SJCRH30 (cell line): ENCODE results near the gene DNMBP. TPM values are rescaled to one million over a fixed set of nuclear protein-coding genes. Genes with fewer than 3 reads are reported as not detected.
"Not testable (repeated sequence)": the region's sequence is repeated elsewhere in the genome, so short reads cannot be mapped to it uniquely, and the experiment has no call there.

Source experiments
- DNase-seq, 2 experiments: peaks; one replicate each; pipeline ENCODE4 v3.0.0-alpha.2; 2015 to 2020
- H3K27ac ChIP-seq: fragments of 250-450 bp; sonication (Bioruptor Pico); 2 replicates; pipeline ENCODE4 v1.5.1; 2020; ENCODE audit warnings: mild to moderate bottlenecking, moderate library complexity
- H3K27me3 ChIP-seq: fragments of 250-450 bp; sonication (Bioruptor Pico); 2 replicates; pipeline ENCODE4 v1.5.1; 2020; ENCODE audit warnings: mild to moderate bottlenecking, moderate library complexity
- H3K36me3 ChIP-seq: fragments of 250-450 bp; sonication (Bioruptor Pico); 2 replicates; pipeline ENCODE4 v1.5.1; 2020; ENCODE audit warnings: mild to moderate bottlenecking, moderate library complexity
- H3K4me1 ChIP-seq: fragments of 250-450 bp; sonication (Bioruptor Pico); 2 replicates; pipeline ENCODE4 v1.5.1; 2020; ENCODE audit warnings: mild to moderate bottlenecking, moderate library complexity
- H3K4me3 ChIP-seq: fragments of 250-450 bp; sonication (Bioruptor Pico); 2 replicates; pipeline ENCODE4 v1.5.1; 2020; ENCODE audit warnings: mild to moderate bottlenecking, moderate library complexity
- H3K9me3 ChIP-seq: fragments of 250-450 bp; sonication (Bioruptor Pico); replicated peaks from 2 replicates; pipeline ENCODE4 v1.5.1; 2020; ENCODE audit warnings: mild to moderate bottlenecking, moderate library complexity
- total RNA-seq: library from RNA; depleted of rRNA; stranded (reverse); fragments of >200 nt; shearing (Covaris generic); gene quantifications from 2 replicates; pipeline ENCODE4 v1.2.3, GENCODE V29; 2014

Gene DNMBP
- total RNA-seq, 1 experiment from 2014 or later: 6.9 TPM

DNA sequence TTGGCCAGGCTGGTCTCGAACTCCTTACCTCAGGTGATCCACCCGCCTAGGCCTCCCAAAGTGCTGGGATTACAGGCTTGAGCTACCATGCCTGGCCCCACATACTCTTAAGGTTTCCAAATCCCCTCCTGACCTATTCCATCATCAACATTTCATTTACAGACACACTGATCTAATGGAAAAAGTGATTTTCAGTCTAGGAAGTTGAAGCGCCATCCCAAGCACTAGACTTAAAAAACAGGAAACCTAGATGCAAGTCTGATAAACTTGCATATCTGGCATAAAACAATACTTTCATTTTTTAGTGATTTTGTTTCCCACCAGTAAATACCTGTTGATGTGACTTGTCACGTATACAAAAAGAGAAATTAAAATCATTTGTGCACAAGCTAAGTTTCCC, 44.0 kb downstream of the DNMBP start:
- Histone ChIP-seq H3K27ac (no peak overlapping the region; the same call in 1 of the 2 replicates), H3K4me1 (0 out of 2 replicates have a peak, but pooled peaks cover 8% of the 10 kb centered on the region), H3K27me3 (no peaks in the 10 kb centered on the region), H3K4me3 (no peak overlapping the region), H3K9me3 (no peaks in the 10 kb centered on the region), H3K36me3 (peaks cover 10% of the 10 kb centered on the region; the same call in 1 of the 2 replicates)
- DNase-seq: no peak

GRCh38 chr10:99964791-99965190, 45.0 kb downstream of the DNMBP start:
- H3K27ac ChIP-seq: no peak overlapping the region
- DNase-seq: no peak

GRCh38 chr10:99963467-99964165, 46.1 kb downstream of the DNMBP start:
- DNase-seq, H3K36me3 ChIP-seq, H3K9me3 ChIP-seq, H3K27me3 ChIP-seq, H3K4me1 ChIP-seq, H3K4me3 ChIP-seq, H3K27ac ChIP-seq: not testable (repeated sequence)

More at GRCh38 chr10:99964791-99965190, 45.0 kb downstream of the DNMBP start:
- 0 out of 2 replicates have a peak, but pooled peaks cover 6% of the 10 kb centered on the region for H3K36me3 ChIP-seq
- 0 out of 2 replicates have a peak, but pooled peaks cover 8% of the 10 kb centered on the region for H3K4me1 ChIP-seq
- H3K27me3 ChIP-seq: no peaks in the 10 kb centered on the region
- no peak overlapping the region for H3K4me3 ChIP-seq
- no peaks in the 10 kb centered on the region for H3K9me3 ChIP-seq

- peaks cover 20% of the 10 kb centered on the region; the same call in 1 of the 2 replicates for H3K36me3 ChIP-seq
- no peak overlapping the region for H3K4me3 ChIP-seq
- no peak for DNase-seq
- H3K27me3 ChIP-seq: no peaks in the 10 kb centered on the region
- H3K27ac ChIP-seq: no peak overlapping the region
- no peaks in the 10 kb centered on the region for H3K9me3 ChIP-seq
- no peaks in the 10 kb centered on the region for H3K4me1 ChIP-seq
Measured at GRCh38 chr10:99958806-99959205, 50.9 kb downstream of the DNMBP start.

- H3K9me3 ChIP-seq: no peaks in the 10 kb centered on the region
- no peak overlapping the region for H3K27ac ChIP-seq
- H3K27me3 ChIP-seq: no peaks in the 10 kb centered on the region
- no peak overlapping the region for H3K4me3 ChIP-seq
- H3K4me1 ChIP-seq: no peaks in the 10 kb centered on the region
- H3K36me3 ChIP-seq: peaks cover 20% of the 10 kb centered on the region; the same call in 1 of the 2 replicates
- DNase-seq: no peak
Measured at GRCh38 chr10:99958302-99958701, 51.4 kb downstream of the DNMBP start.

GRCh38 chr10:99953510-99953909, 56.2 kb downstream of the DNMBP start:
- H3K4me3 ChIP-seq, DNase-seq, H3K9me3 ChIP-seq, H3K4me1 ChIP-seq, H3K27me3 ChIP-seq, H3K27ac ChIP-seq: not testable (repeated sequence)
- H3K36me3 ChIP-seq: peaks cover 20% of the 10 kb centered on the region; the same call in 1 of the 2 replicates

DNA sequence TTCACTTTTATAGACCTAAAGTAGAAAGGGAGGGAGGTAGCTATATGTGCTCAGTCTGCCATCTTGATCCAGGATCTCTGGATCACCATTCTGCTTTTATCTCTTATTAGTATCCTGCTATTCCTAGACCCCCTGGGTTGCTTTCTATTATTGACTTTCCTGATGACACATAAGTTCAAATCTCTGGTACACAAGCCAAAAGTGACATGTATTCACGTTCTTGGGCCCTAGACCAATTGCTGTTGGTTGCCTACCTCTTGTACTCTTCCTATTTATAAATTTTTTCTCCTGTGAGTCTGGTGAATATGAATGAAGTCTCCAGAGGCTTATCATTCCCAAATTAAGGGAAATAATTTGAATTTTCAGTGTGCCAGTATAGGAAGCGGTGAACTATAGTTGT, 56.9 kb downstream of the DNMBP start:
- H3K27ac ChIP-seq: no peak overlapping the region
- no peaks in the 10 kb centered on the region for H3K4me1 ChIP-seq
- H3K4me3 ChIP-seq: no peak overlapping the region
- no peak for DNase-seq
- H3K9me3 ChIP-seq: peaks cover 4% of the 10 kb centered on the region; the same call in 1 of the 2 replicates
- peaks cover 20% of the 10 kb centered on the region; the same call in 1 of the 2 replicates for H3K36me3 ChIP-seq
- H3K27me3 ChIP-seq: no peaks in the 10 kb centered on the region

- not testable (repeated sequence) for H3K27me3 ChIP-seq, H3K36me3 ChIP-seq, DNase-seq, H3K27ac ChIP-seq, H3K4me1 ChIP-seq, H3K9me3 ChIP-seq, H3K4me3 ChIP-seq
Measured at GRCh38 chr10:99946051-99946450, 63.7 kb downstream of the DNMBP start.

GRCh38 chr10:99945263-99945662, 64.5 kb downstream of the DNMBP start:
- Histone ChIP-seq H3K27me3 (no peaks in the 10 kb centered on the region), H3K36me3 (no peaks in the 10 kb centered on the region; the same call in 1 of the 2 replicates), H3K4me1 (no peaks in the 10 kb centered on the region), H3K27ac (no peak overlapping the region), H3K4me3 (no peak overlapping the region), H3K9me3 (peaks cover 4% of the 10 kb centered on the region; the same call in 1 of the 2 replicates)
- DNase-seq: no peak

GRCh38 chr10:99944860-99945259, 64.9 kb downstream of the DNMBP start:
- DNase-seq: no peak
- Histone ChIP-seq H3K27me3 (no peaks in the 10 kb centered on the region), H3K4me3 (no peak overlapping the region), H3K9me3 (peaks cover 4% of the 10 kb centered on the region; the same call in 1 of the 2 replicates), H3K4me1 (no peaks in the 10 kb centered on the region), H3K27ac (no peak overlapping the region), H3K36me3 (no peaks in the 10 kb centered on the region; the same call in 1 of the 2 replicates)

GRCh38 chr10:99943908-99944307, 65.8 kb downstream of the DNMBP start:
- Histone ChIP-seq H3K4me1 (no peaks in the 10 kb centered on the region), H3K36me3 (no peaks in the 10 kb centered on the region; the same call in 1 of the 2 replicates), H3K27ac (no peak overlapping the region), H3K4me3 (no peak overlapping the region), H3K27me3 (no peaks in the 10 kb centered on the region), H3K9me3 (no peaks in the 10 kb centered on the region; the same call in 1 of the 2 replicates)
- no peak for DNase-seq

GRCh38 chr10:99941942-99942820, 67.6 kb downstream of the DNMBP start:
- H3K36me3 ChIP-seq: no peaks in the 10 kb centered on the region; the same call in 1 of the 2 replicates
- no peak overlapping the region for H3K27ac ChIP-seq
- no peak overlapping the region for H3K4me3 ChIP-seq
- H3K9me3 ChIP-seq: no peaks in the 10 kb centered on the region; the same call in 1 of the 2 replicates
- no peaks in the 10 kb centered on the region for H3K4me1 ChIP-seq
- no peaks in the 10 kb centered on the region for H3K27me3 ChIP-seq
- no peak for DNase-seq

GRCh38 chr10:99938563-99938962, 71.2 kb downstream of the DNMBP start:
- no peaks in the 10 kb centered on the region for H3K4me1 ChIP-seq
- no peaks in the 10 kb centered on the region; the same call in 1 of the 2 replicates for H3K36me3 ChIP-seq
- DNase-seq: no peak
- no peaks in the 10 kb centered on the region; the same call in 1 of the 2 replicates for H3K9me3 ChIP-seq
- H3K27me3 ChIP-seq: no peaks in the 10 kb centered on the region
- no peak overlapping the region for H3K4me3 ChIP-seq
- H3K27ac ChIP-seq: no peak overlapping the region

- Histone ChIP-seq H3K27ac (no peak overlapping the region), H3K9me3 (no peaks in the 10 kb centered on the region; the same call in 1 of the 2 replicates), H3K4me1 (no peaks in the 10 kb centered on the region), H3K4me3 (no peak overlapping the region), H3K27me3 (no peaks in the 10 kb centered on the region), H3K36me3 (no peaks in the 10 kb centered on the region; the same call in 1 of the 2 replicates)
- DNase-seq: no peak
Measured at GRCh38 chr10:99937630-99938029, 72.1 kb downstream of the DNMBP start.
